Panc1 (cell line): ENCODE data around the gene SCYGR5.

Experiments
- CTCF ChIP-seq: fragments of 450-650 bp; IDR thresholded peaks from 2 replicates; pipeline ENCODE4 v1.5.1; 2017; ENCODE audit warnings: mild to moderate bottlenecking
- POLR2AphosphoS5 ChIP-seq: IDR thresholded peaks from 2 replicates; pipeline ENCODE4 v1.6.1; 2012; ENCODE audit warnings: mild to moderate bottlenecking, low read depth, low read length, moderate library complexity
- REST ChIP-seq, 2 experiments: IDR thresholded peaks; 2 replicates each; pipeline ENCODE4 v1.6.1; 2011 to 2012; ENCODE audit warnings: low read depth in 2 of 2, control low read depth in 1 of 2, low read length in 1 of 2, mild to moderate bottlenecking in 1 of 2, moderate library complexity in 1 of 2; ENCODE audit not compliant: insufficient read depth in 1 of 2
- SIN3A ChIP-seq: IDR thresholded peaks from 2 replicates; pipeline ENCODE4 v1.6.1; 2012; ENCODE audit warnings: low read depth, mild to moderate bottlenecking, low read length, moderate library complexity, borderline replicate concordance; ENCODE audit not compliant: insufficient read depth
- TCF7L2 ChIP-seq: IDR thresholded peaks from 2 replicates; pipeline ENCODE4 v1.6.1; 2011; ENCODE audit warnings: mild to moderate bottlenecking, low read depth, low read length, inconsistent platforms

- TF ChIP-seq CTCF (no peak), SIN3A (no peak), REST (IDR thresholded peaks at IDR 0.05; ENCODE audit: insufficient read depth in 1 of 2, low read depth in 2 of 2, low read length in 1 of 2) (no peak), POLR2AphosphoS5 (no peak), TCF7L2 (no peak)
Observed at GRCh38 chr2:227625420-227625819, 41.2 kb upstream of the SCYGR5 start.
